Transverse colon (tissue), 4 donors: ENCODE measurements around the gene MYO1B. TPM values are rescaled to one million over a fixed set of nuclear protein-coding genes. Genes with fewer than 3 reads are reported as not detected.

Source experiments
- DNase-seq: peaks from one replicate; pipeline ENCODE4 v3.0.0-alpha.2; 2019
- H3K27ac ChIP-seq, 4 donors: fragments of 200-600 bp; sonication (generic); 2 replicates each; pipeline ENCODE4 v1.5.1; 2016 to 2018; ENCODE audit warnings: inconsistent platforms in 4 of 4
- H3K27me3 ChIP-seq: fragments of 200-600 bp; sonication (generic); 2 replicates; pipeline ENCODE4 v1.5.1; 2017; ENCODE audit warnings: inconsistent platforms
- H3K36me3 ChIP-seq, 4 donors: fragments of 200-600 bp; sonication (generic); 2 replicates each; pipeline ENCODE4 v1.5.1; 2017 to 2019; ENCODE audit warnings: inconsistent platforms in 4 of 4
- H3K4me1 ChIP-seq, 4 donors: fragments of 200-600 bp; sonication (generic); 2 replicates each; pipeline ENCODE4 v1.5.1; 2017 to 2020; ENCODE audit warnings: inconsistent platforms in 4 of 4
- H3K4me3 ChIP-seq, 4 donors: fragments of 200-600 bp; sonication (generic); 1 replicate in 1 of 4; 2 replicates in 3 of 4; pipeline versions ENCODE4 v1.5.1 to v1.6.1; 2017 to 2019; ENCODE audit warnings: inconsistent platforms in 4 of 4
- H3K9me3 ChIP-seq, 2 donors: fragments of 200-600 bp; sonication (generic); 2 replicates each; pipeline ENCODE4 v1.5.1; 2017 to 2019; ENCODE audit warnings: inconsistent platforms in 2 of 2
- EP300 ChIP-seq: sonication (generic); formaldehyde crosslinking; IDR thresholded peaks from one replicate; pipeline ENCODE4 v1.6.1; 2017; ENCODE audit warnings: antibody characterized with exemption, low read depth
- POLR2A ChIP-seq: fragments of 450-650 bp; IDR thresholded peaks from one replicate; pipeline ENCODE4 v1.6.1; 2016; ENCODE audit warnings: antibody characterized with exemption, mild to moderate bottlenecking, moderate library complexity
- POLR2AphosphoS5 ChIP-seq, 3 donors: sonication (generic); formaldehyde crosslinking; IDR thresholded peaks; one replicate each; pipeline ENCODE4 v1.6.1; 2016; ENCODE audit warnings: antibody characterized with exemption in 3 of 3
- WGBS, 2 donors: methylation state at CpG; one replicate each; pipeline ENCODE4 v1.1.5; 2018; ENCODE audit warnings: low coverage in 1 of 2; 5-methylcytosine and 5-hydroxymethylcytosine counted together
- in situ Hi-C, 4 donors: fragments of 200-750 bp; cut with MboI; loops; one replicate each; pipeline versions ENCODE4 v1.15.0 to v1.15.1; 2017; ENCODE audit warnings: low sequenced_read_pairs in 3 of 4, low pct_ligation_motif_present in 1 of 4, low pct_unique_long_range_greater_than_20kb in 1 of 4
- intact Hi-C: fragments of 100-400 bp; cut with DNase I; formaldehyde crosslinking; loops from one replicate; pipeline ENCODE4 v1.15.1; 2023; ENCODE audit warnings: low total_unique reads
- total RNA-seq, 4 donors: library from RNA; depleted of rRNA; stranded (reverse); fragments of >200 nt; gene quantifications; one replicate each; pipeline ENCODE4 v1.1.0, GENCODE V29; 2016
- TF ChIP-seq, protein P1 (sequence below), 5 experiments: fragments of 200-600 bp in 3 of 5; fragments of 450-650 bp in 2 of 5; sonication (generic) in 3 of 5; IDR thresholded peaks; 1 replicate in 2 of 5; 2 replicates in 3 of 5; pipeline ENCODE4 v1.5.1; 2016 to 2017; ENCODE audit warnings: antibody characterized with exemption in 5 of 5, inconsistent platforms in 3 of 5, mild to moderate bottlenecking in 2 of 5, moderate library complexity in 1 of 5

MYO1B gene
- total RNA-seq, 4 donors from 2014 or later, result 17.9 to 37.0 (median 35.0) TPM

DNA sequence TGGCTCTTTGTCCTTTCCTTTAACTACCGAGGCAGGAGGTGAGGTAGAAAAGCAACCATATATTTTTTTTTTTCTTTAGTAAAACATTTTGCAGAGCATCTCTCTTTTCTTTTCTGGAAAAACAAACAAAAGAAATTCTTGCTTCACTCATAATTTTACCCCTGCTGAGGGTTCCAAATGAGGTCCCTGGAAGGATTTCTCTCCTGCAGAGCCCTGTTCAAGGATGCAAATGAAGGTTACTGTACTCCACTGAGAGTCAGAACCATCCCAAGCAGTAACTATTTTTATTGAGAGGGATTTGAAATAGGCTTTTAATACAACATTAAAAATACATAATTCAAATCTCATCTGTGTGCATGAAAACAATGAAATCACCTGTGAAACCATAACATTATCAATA is 19.5 kb upstream of the MYO1B start:
- Histone ChIP-seq H3K4me3 (no peak overlapping the region), H3K9me3 (no peaks in the 10 kb centered on the region), H3K27me3 (no peaks in the 10 kb centered on the region), H3K4me1 (peaks cover 0 to 4% (median 0%) of the 10 kb centered on the region in 4 donors), H3K27ac (no peak overlapping the region), H3K36me3 (no peaks in the 10 kb centered on the region)
- TF ChIP-seq POLR2AphosphoS5 (IDR thresholded peaks at IDR 0.05) (no peak), POLR2A (no peak), EP300 (no peak)
- TF ChIP-seq, protein P1, sequence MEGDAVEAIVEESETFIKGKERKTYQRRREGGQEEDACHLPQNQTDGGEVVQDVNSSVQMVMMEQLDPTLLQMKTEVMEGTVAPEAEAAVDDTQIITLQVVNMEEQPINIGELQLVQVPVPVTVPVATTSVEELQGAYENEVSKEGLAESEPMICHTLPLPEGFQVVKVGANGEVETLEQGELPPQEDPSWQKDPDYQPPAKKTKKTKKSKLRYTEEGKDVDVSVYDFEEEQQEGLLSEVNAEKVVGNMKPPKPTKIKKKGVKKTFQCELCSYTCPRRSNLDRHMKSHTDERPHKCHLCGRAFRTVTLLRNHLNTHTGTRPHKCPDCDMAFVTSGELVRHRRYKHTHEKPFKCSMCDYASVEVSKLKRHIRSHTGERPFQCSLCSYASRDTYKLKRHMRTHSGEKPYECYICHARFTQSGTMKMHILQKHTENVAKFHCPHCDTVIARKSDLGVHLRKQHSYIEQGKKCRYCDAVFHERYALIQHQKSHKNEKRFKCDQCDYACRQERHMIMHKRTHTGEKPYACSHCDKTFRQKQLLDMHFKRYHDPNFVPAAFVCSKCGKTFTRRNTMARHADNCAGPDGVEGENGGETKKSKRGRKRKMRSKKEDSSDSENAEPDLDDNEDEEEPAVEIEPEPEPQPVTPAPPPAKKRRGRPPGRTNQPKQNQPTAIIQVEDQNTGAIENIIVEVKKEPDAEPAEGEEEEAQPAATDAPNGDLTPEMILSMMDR (IDR thresholded peaks at IDR 0.05), result no peak
- WGBS, 2 donors, result 87 to 100% methylated on average over 1 of the region's 1 CpG
- in situ Hi-C loops, result loop anchor here in 1 of 4 donors (10.0 kb wide), 1 partner anchor 279 kb away; no protein-coding TSS in a partner anchor
- DNase-seq, result no peak
- intact Hi-C loops, result no loop called here

DNA sequence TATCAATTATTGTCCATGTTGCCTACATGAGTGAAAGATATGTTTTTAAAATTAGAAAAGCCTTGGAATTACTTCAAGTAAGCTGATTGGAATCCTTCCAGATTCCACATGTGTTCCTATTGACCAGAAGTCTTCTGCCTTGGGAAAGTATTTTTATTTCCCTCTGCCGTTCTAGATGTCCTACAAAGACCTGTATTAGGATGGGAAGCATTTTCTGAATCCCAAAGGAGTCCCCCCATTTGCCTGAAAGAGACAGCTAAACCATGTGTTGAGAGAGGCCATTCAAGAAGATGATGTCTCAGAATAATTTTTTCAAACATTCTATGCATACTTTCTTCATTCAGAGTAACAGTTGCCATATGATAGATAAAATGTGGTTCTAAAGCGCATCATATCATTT is 19.0 kb upstream of the MYO1B start:
- Histone ChIP-seq H3K4me3 (no peak overlapping the region), H3K4me1 (peaks cover 0 to 4% (median 0%) of the 10 kb centered on the region in 4 donors), H3K27ac (no peak overlapping the region), H3K27me3 (no peaks in the 10 kb centered on the region), H3K9me3 (no peaks in the 10 kb centered on the region), H3K36me3 (no peaks in the 10 kb centered on the region)
- DNase-seq, result no peak
- TF ChIP-seq POLR2A, result no peak
- TF ChIP-seq POLR2AphosphoS5 (IDR thresholded peaks at IDR 0.05), result no peak
- TF ChIP-seq EP300, result no peak
- TF ChIP-seq, protein P1 (IDR thresholded peaks at IDR 0.05), result no peak
- intact Hi-C loops, result no loop called here
- in situ Hi-C loops, result loop anchor here in 1 of 4 donors (10.0 kb wide), 1 partner anchor 279 kb away; no protein-coding TSS in a partner anchor
- 69 to 78% methylated on average over 2 of the region's 2 CpGs for WGBS, 2 donors

DNA sequence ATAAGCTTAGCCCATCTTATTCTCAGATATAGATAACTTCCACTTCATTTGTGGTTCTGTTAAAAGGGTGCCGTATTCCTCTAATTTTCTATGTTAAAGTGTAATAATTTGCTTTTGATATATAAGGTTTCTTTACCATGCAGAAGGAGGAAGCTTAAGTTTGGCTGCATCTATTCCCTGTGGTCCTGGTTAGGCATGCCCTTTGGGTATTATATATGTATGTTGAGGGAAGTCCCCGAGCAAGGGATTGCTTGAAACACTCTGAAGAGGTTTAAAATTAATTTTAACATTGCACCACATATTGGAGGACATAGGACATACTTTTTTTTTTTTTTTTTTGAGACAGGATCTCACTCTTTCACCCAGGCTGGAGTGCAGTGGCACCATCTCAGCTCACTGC is 16.9 kb upstream of the MYO1B start:
- TF ChIP-seq EP300, result no peak
- Histone ChIP-seq H3K4me3 (no peak overlapping the region), H3K27ac (no peak overlapping the region), H3K27me3 (no peaks in the 10 kb centered on the region), H3K9me3 (no peaks in the 10 kb centered on the region), H3K4me1 (peaks cover 0 to 4% (median 0%) of the 10 kb centered on the region in 4 donors), H3K36me3 (no peaks in the 10 kb centered on the region)
- WGBS, 2 donors, result 89 to 96% methylated on average over 2 of the region's 2 CpGs
- DNase-seq, result no peak
- in situ Hi-C loops, result loop anchor here in 1 of 4 donors (10.0 kb wide), 1 partner anchor 276 kb away; no protein-coding TSS in a partner anchor
- intact Hi-C loops, result no loop called here

DNA sequence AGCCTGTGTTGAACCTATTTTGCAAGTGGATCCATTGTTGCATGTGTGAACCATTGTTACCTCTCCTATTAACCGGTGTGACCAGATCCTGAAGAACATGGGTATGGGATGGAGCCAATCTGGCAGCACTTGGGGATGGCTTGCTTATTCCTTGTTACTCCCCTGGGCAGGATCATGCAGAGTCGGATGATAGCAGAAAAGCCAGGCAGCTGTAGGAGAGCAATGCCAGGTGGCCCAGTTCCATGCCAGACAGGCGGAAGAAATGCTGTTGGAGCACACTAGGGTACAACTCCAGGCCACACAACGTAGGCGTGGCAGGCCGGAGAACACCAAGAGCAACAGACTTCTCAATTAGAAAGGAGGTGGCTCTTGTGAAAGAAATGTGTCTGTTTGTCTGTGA is 16.3 kb upstream of the MYO1B start:
- Histone ChIP-seq H3K27ac (no peak overlapping the region), H3K4me1 (peaks cover 0 to 4% (median 0%) of the 10 kb centered on the region in 4 donors), H3K36me3 (no peaks in the 10 kb centered on the region), H3K27me3 (no peaks in the 10 kb centered on the region), H3K4me3 (no peak overlapping the region), H3K9me3 (no peaks in the 10 kb centered on the region)
- WGBS, 2 donors, result 56 to 60% methylated on average over 2 to 6 of the region's 6 CpGs
- TF ChIP-seq POLR2A (no peak), POLR2AphosphoS5 (IDR thresholded peaks at IDR 0.05) (no peak), EP300 (no peak)
- TF ChIP-seq, protein P1 (IDR thresholded peaks at IDR 0.05), result no peak
- peak; percentile 17 for DNase-seq
- intact Hi-C loops, result no loop called here
- in situ Hi-C loops, result loop anchor here in 1 of 4 donors (10.0 kb wide), 1 partner anchor 276 kb away; no protein-coding TSS in a partner anchor

DNA sequence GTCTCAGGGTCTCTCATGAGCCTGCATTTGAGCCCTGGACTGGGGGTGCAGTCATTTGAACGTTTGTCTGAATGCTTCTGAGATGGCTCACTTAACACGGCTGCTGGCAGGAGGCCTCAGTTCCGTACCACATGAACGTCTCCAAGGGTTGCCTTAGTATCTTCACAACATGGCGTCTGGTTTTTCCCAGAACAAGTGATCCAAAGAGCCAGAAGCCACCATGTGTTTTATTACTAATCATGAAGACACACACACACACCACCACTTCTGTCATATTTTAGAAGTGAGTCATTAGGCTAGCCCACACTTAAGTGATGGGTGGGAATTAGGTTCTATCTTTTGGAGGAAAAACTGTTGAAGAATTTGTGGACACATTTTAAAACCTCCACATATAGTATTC is 15.0 kb upstream of the MYO1B start:
- intact Hi-C loops, result no loop called here
- DNase-seq, result no peak

More for the DNA sequence above, 15.0 kb upstream of the MYO1B start:
- H3K27ac ChIP-seq, result no peak overlapping the region
- in situ Hi-C loops, result no loop called here
- H3K9me3 ChIP-seq, result no peaks in the 10 kb centered on the region
- 74 to 82% methylated on average over 5 of the region's 5 CpGs for WGBS, 2 donors
- peaks cover 0 to 4% (median 0%) of the 10 kb centered on the region in 4 donors for H3K4me1 ChIP-seq
- H3K27me3 ChIP-seq, result no peaks in the 10 kb centered on the region
- no peaks in the 10 kb centered on the region for H3K36me3 ChIP-seq
- TF ChIP-seq EP300 (no peak), POLR2AphosphoS5 (IDR thresholded peaks at IDR 0.05) (no peak), POLR2A (no peak)
- TF ChIP-seq, protein P1 (IDR thresholded peaks at IDR 0.05), result no peak
- no peak overlapping the region for H3K4me3 ChIP-seq
